ENCODE results near the gene SETX.
A peak's percentile ranks its signal among the peaks of the same experiment; 100 is the strongest.
"Not testable (repeated sequence)": the region's sequence is repeated elsewhere in the genome, so short reads cannot be mapped to it uniquely, and the experiment has no call there.

Gene SETX

DNA sequence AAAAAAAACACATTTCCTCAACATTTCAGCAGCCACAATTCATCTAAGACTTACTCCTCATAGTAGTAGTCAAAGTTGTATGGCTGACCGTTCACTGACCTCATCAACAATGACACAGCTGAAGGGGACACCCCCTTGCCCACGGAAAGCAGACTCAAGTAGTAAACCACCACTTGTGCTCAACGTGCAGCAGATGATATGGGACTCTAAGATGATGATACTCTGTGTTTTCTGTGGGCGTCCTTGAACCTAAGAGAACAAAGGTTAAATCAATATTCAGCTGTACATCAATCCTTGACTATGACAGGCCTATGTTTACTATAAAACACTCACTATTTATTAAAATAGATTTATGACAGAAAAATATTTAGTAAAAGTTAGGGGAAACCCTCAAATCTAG lies 71.6 kb downstream of the SETX start:
- no peak for DNase-seq (ENCODE audit: low spot score)

DNA sequence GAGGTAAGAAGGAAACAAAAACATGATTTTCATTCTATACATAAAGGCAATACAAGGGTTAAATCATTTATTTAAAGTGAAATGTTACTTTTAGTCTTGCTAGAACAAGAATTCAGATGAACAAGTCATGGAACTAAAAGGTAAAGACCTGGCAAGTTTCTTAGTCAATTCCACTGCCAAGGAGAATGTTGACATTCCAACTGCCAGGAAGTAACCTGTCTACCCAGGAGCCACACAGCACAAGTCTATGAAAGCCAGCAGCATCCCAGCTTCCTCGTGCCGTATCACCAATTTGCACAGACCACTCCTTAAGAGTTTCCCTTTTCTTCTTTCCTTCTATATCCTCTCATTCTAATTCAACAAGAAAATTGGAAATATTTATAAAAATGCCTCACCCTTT lies 79.9 kb downstream of the SETX start:
- DNase-seq (ENCODE audit: low spot score) = no peak

DNA sequence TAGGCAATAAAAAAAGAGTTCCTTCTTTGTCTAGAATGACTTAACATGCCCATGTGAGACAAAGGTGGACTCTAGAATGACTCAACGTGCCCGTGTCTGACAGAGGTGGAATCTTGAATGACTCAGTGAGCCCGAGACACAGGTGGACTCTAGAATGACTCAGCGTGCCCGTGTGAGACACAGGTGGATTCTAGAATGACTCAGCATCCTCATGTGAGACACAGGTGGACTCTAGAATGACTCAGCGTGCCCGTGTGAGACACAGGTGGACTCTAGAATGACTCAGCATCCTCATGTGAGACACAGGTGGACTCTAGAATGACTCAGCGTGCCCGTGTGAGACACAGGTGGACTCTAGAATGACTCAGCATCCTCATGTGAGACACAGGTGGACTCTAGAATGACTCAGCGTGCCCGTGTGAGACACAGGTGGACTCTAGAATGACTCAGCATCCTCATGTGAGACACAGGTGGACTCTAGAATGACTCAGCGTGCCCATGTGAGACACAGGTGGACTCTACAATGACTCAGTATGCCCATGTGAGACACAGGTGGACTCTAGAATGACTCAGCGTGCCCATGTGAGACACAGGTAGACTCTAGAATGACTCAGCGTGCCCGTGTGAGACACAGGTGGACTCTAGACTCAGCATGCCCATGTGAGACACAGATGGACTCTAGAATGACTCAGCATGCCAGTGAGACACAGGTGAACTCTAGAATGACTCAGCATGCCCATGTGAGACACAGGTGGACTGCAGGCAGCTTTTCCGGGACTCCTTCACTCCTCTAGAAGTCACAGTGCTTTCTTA lies 84.9 kb downstream of the SETX start:
- DNase-seq (ENCODE audit: low spot score) = not testable (repeated sequence)

DNA sequence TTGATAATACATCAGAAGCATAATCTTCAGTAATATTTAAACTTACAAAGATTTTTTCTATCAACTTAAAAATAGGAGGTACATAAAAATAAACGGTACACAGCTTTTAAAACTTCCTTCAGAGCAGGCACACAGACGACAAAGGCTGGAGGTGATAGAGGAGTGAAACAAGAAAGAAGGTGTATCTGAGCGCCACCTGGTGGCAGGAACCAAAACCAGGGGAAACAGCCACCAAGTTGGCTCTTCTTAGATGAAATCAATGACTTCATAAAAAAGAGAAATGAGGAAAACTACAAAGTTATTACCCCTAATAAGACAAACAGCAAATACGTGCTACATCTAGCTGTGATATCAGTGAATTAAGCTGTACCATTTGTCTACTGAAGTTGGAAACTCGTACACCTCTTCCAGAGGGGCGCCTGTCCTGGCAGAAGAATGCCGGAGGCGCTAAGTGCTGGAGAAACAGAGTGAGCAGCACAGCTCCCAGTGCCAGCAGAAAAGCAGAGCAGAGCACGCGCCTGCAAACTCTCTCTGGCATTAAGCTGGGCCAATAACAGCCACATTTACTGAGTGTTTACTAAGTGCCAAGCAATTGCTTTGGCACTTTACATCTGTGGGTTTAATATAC lies 85.9 kb downstream of the SETX start:
- DNase-seq (ENCODE audit: low spot score) = peak; percentile 77

DNA sequence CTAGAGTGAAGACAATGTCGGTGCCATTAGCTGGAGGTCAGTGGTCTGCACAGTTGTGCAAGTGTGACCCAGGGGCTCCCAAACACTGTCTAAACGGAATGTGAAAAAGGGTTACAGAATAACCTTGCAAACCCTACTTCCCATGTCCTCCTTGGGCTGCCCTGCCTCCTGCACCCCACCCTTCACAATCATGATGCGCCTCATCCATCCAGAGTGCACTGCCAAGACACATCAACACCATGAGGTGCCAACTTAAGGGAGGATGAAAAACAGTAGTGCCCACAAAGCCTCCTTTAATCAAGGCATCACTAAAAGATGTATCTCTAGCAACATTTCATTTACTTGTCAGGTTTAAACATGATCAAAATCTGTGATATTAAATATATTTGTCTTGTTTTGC lies 87.1 kb downstream of the SETX start:
- no peak for DNase-seq (ENCODE audit: low spot score)

- DNase-seq (ENCODE audit: low spot score) = no peak
Observed at GRCh38 chr9:132266017-132266416, 88.8 kb downstream of the SETX start.

DNA sequence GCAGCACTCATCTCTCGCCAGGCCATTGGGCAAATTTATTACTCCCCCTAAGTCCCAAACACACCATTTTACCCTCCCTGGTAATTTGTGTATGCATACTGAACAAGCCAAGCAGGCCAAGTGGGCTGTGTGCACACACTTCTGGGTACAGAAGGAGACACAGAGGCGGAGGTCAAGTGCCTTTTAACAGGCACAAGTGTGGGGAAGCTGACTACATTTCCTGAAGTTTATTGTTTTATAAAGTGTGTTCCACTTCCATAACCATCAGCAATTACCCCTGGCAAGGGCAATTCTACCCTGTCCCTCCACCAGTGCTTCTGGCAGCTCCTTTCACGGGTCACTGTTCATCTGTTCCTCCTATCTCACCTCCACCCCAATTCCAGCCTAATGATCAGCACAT lies 93.9 kb downstream of the SETX start:
- DNase-seq (ENCODE audit: low spot score) = no peak

DNA sequence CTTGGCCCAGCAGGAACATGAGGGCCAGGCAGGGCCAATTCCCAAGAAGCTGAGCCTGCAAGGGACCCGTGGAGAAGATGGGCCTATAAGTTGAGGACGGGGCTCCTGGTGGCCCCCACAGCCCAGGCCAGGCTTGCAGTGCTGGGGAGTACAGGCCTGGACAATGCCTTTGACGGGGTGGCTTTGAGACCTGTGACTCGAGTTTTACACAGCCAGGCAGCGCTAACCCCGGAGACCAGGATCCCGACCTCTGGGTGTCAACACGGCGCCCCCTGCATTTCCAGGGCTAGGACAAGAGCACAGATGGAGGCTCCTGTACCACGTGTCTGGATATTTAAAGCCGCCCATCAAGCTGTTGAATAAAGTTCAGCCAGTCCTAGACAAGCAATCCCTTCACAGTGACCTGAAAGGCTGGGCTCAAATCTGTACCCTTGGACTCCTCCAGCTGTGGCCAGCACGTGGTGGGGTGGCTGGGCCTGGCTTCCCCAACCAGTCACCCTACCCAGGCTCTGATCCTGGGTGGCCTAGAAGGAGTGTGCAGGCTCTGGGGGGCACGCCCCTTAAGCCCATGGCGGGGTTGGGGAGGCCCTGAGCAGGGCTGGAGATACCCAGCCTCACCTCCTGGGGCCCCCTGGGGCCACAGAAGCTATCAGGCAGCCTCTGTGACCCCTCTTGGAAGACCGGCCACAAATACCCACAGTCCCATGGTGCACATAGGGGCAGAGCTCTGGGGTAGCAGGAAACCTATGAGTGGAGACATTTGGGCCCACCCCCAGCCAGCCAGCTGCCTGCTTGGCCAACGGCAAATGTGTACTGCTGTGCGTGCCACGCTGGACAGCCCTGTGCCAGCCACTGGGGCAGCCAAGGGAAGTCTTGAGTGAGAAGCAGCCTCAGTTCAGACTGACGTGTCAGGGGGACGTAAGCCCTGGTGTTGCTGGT lies 104.2 kb downstream of the SETX start:
- DNase-seq (ENCODE audit: low spot score) = no peak

DNA sequence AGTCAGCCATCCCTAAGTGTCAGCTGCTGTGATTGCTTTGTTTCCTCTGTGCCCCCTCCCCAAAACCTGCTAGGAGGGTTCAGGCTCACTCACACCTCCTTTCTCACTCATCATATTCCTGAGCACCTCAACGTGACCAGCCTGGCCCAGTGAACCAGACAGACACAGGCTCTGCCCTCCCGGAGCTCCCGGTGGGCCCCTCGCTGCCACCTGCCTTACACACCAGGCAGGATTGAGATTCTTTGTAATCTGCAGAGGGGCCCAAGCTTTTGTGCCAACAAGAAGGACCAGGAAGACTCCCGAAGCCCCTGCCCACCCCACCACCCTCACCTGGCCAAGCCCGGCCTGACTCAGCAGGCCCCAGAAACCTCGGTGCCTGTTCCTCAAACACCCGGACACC lies 105.1 kb downstream of the SETX start:
- DNase-seq (ENCODE audit: low spot score) = no peak

DNA sequence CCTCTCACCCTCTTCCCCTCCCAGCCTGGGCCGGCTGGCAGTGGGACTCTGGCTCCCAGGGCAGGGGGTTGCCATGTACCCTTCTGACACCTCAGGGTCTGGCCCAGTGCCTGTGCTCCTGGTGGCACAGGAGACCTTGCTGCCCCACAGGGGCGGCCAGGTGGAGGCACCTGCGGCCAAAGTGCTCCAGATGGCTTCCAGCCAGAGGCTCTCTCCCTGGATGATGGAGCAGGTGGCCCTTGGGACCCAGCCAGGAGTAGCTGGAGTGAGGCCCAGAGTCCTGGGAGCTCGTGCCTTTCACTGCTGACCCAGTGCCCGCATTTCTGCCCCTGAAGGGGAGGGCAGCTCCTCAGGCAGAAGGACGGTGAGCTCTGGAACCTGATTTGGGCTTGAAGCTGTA lies 105.7 kb downstream of the SETX start:
- DNase-seq (ENCODE audit: low spot score) = no peak

GRCh38 chr9:132247942-132248341 lies 106.8 kb downstream of the SETX start:
- DNase-seq (ENCODE audit: low spot score) = no peak

DNA sequence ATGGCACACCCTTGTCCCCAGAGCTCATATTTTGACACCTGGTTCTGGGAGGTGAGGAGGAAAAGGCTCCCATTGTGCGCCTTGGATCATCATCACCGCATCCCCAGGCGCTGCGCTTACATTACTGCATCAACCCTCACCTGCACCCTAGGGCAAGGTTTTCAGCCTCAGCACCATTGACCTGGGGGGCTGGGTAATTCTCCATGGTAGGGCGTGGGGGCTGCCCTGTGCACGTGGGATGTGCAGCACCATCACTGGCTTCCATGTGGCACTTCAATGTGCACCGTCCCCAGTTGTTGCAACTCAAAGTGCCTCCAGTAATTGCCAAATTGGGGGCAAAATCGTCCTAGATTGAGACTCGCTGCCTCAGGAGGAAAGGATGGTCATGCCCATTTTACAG lies 109.3 kb downstream of the SETX start:
- no peak for DNase-seq (ENCODE audit: low spot score)

DNA sequence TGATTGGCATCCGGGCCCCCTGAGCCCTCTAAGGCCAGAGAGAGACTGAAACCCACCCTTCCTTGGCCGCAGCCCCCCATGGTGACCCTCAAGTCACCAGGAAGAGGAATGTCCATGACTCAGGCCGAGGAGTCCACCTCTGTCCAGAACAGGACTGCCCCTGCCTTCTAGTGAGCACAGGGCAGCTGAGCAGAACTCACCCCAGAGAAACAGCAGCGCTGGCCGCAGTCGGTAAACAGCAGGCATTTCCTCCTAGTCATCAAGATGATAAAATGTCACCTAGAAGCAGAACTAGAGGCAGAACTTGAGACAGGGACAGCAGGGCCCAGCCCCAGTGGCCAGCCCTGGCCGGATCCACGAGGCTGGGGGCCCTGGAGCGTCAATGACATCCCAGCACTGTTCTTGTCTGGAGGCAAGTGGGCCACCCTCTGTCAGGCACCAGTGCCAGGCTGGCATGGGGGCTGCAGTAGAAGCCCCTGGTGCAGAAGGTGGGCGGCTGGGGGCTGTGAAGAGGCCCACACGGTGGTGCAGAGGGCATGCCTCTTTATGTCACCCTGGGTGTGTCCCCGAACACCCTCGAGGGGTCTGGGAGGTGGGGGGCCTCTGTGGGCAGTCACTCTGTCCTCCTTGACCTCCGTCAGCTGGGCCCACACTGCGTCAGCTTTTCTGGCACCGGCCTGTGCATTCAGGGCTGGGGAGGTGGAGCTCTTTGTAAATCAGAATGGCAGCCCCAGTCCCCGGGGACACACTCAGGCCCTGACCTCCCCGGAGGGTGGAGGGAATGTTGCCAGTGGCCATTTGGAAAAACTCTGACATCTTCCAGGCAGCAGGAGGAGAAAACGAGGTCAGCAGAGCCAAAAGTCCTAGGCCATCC lies 110.0 kb downstream of the SETX start:
- DNase-seq (ENCODE audit: low spot score) = peak; percentile 33

- no peak for DNase-seq (ENCODE audit: low spot score)
Observed at GRCh38 chr9:132243156-132244074, 111.4 kb downstream of the SETX start.

DNA sequence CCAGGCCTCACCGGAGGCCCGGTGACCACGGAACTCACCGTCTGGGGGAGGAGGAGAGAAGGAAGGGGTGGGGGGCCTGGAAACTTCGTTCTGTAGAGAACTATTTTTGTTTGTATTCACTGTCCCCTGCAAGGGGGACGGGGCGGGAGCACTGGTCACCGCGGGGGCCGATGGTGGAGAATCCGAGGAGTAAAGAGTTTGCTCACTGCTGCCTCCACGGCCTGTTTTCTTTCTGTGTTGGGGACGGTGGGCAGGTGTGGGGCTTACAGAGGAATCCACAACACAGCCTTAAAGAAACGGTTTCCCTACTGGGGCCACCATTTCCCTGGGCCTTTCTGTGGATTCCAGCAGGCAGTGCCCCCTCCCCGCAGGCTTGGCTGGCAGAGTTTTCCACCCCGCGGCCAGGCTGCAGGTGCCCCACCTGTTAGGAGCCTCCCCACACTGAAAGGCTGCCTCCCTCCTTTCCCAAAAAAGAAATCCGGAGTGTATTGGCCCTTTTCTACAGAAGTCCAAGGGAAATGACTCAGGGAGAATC lies 112.1 kb downstream of the SETX start:
- DNase-seq (ENCODE audit: low spot score) = no peak

GRCh38 chr9:132241840-132242620 lies 112.8 kb downstream of the SETX start:
- DNase-seq (ENCODE audit: low spot score) = no peak

- DNase-seq (ENCODE audit: low spot score) = no peak
Observed at GRCh38 chr9:132241483-132241839, 113.3 kb downstream of the SETX start.

DNA sequence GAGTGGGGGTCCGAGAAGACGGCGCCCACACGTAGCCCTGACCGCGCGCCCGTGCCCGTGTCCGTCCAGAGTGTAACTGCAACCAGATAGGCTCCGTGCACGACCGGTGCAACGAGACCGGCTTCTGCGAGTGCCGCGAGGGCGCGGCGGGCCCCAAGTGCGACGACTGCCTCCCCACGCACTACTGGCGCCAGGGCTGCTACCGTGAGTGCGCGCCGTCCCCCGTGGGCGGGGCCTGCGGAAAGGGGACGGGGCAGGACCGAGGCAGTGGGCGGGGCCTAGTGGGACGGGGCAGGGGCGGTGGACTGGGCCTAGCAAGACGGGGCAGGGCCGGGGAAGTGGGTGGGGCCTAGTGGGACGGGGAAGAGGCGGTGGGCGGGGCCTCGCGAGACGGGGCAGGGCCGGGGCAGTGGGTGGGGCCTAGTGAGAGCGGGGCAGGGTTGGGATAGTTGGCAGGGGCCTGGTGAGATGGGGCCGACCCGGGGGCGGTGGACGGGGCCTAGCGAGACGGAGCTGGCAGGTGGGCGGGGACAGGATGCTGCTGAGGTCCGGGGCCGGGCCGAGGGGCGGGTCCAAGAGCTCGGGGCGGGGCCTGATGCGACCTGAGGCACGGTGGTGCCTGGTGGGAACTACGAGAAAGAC lies 113.8 kb downstream of the SETX start:
- DNase-seq (ENCODE audit: low spot score) = peak; percentile 93

Measured in AG08395 (cell line).